ENCODE measurements around the gene GNLY.
"Not testable (repeated sequence)": the region's sequence is repeated elsewhere in the genome, so short reads cannot be mapped to it uniquely, and the experiment has no call there.

Gene GNLY

DNA sequence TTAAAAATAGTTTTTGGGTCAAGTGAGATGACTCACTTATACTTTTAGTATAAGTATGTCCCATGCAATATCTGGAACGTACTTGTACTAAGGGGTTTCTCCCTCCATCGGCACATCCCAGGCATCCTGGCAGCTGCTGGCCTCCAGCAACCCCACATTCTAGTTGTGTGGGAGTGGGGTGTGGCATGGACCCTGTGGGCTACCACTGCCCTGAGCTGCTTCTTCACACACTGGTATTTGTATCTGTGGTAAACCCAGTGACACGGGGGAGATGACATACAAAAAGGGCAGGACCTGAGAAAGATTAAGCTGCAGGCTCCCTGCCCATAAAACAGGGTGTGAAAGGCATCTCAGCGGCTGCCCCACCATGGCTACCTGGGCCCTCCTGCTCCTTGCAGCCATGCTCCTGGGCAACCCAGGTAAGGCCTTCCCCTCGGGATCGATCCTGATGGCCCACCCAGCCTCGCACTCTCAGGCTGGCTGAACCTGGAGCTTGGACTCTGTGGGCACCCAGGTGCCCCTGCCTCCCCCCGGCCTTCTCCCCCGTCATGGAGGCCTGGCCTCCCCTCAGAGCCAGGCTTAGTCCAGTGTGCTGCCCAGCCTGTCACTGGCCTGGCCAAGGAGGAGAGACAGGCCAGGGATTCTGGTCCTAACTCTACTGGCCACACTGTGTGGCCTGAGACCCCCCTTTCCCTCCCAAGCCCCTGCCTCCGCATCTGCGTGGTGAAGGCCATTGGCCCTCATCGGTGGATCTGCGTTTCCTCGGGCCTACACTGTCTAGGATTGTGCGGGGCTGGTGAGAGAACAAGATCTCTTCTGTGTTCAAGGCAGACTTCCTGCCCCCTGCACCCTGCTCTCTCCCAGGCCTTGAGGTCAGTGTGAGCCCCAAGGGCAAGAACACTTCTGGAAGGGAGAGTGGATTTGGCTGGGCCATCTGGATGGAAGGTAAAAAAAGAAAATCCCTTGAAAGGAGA is at the start of gene GNLY:
TSS of gene GNLY (plus strand) at position 307 of the 974 bp plus-strand sequence. CDS start at position 368, 61 bp downstream.
- no peak within 1 kb of the TSS for H3K4me3 ChIP-seq (ENCODE audit: low read depth, low read length)

DNA sequence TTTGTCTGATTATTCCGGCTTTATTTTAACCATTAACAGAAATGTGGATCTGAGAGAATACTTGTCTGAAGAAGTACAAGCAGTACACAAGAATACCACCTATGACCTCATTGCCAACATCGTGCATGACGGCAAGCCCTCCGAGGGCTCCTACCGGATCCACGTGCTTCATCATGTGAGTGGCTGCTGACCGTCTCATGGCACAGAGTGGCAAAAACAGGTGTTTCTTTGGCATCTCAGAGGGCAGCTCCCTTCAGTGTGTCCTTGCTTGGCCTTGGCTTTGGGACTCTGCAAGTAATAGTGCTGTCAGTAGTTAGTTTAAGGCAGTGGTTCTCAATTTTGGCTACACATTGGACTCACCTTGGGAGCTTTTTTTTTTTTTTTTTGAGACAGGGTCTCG is 49.2 kb upstream of the GNLY start:
- no peak overlapping the region for H3K4me3 ChIP-seq (ENCODE audit: low read depth, low read length)

DNA sequence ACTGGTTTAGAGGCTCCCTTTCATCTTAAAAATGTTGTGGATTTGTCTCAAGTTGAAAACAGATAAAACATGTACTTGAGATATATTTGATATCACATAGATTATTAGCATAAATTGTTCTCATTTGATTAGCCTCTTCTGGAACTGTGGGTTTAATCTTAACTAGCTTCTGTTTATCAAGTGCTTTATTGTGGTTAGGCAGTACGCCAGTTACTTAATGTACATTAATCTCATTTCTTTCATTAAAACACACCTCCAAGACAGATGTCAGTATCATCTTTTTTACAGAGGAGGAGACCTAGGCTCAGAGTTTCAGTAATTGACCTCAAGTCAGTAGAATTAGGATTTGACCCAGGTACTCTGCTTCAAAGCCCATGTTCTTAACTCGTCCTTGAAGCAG is 48.0 kb upstream of the GNLY start:
- H3K4me3 ChIP-seq (ENCODE audit: low read depth, low read length), result no peak overlapping the region

GRCh38 chr2:85647823-85648526 is 46.2 kb upstream of the GNLY start:
- H3K4me3 ChIP-seq (ENCODE audit: low read depth, low read length), result no peak overlapping the region

DNA sequence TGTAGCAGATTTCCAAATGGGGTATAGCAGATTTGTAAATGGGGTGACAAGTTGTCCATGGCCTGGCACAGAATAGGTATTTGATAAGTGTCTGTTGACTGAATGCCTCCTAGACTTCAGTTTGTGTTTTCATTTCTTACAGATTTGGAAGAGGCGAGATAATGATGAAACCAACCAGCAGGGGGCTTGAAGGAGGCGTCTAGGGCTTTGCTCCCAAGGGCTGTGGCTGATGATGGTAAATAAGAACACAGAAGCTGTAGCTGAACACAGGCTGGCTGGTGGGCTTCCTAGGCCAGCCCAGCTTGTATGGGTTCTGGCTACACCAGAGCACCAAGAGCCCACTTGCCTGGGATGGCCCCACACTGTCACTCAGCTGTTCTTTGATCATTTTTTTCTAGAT is 45.5 kb upstream of the GNLY start:
- H3K4me3 ChIP-seq (ENCODE audit: low read depth, low read length), result no peak overlapping the region

- no peak overlapping the region for H3K4me3 ChIP-seq (ENCODE audit: low read depth, low read length)
These were observed 44.7 kb upstream of the GNLY start for GRCh38 chr2:85649201-85650190.

DNA sequence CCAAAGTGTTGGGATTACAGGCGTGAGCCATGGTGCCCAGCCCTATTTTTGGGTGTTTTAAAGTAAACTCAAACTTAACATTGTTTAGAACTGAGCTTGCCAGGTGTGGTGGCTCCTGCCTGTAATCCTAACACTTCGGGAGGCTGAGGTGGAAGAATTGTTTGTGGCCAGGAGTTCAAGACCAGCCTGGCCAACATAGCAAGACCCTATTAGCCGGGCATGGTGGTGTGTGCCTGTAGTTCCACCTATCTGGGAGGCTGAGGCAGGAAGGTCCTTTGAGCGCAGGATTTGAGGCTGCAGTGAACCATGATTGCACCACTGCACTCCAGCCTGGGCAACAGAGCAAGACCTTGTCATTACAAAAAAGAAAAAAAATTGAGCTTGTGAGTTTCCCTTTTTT is 43.7 kb upstream of the GNLY start:
- no peak overlapping the region for H3K4me3 ChIP-seq (ENCODE audit: low read depth, low read length)

- no peak overlapping the region for H3K4me3 ChIP-seq (ENCODE audit: low read depth, low read length)
These were observed 43.1 kb upstream of the GNLY start for GRCh38 chr2:85651097-85651496.

DNA sequence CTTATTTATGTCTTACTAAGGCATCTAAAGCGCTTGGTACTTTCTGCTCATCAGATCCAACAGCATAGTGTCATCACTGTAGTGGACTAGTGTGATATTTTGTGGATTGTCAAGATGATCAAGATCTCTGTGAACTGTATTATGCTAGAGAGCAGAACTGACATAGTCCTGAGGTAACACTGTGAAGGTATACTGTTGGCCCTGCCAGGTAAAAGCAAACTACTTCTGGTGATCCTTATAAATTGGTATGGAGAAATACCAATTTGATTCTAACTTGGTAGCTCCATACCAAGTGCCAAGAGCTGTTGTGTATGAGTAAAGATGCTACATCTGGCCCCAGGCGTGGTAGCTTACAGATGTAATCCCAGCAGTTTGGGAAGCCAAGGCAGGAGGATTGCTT is 42.1 kb upstream of the GNLY start:
- no peak overlapping the region for H3K4me3 ChIP-seq (ENCODE audit: low read depth, low read length)

GRCh38 chr2:85653996-85654395 is 40.2 kb upstream of the GNLY start:
- no peak overlapping the region for H3K4me3 ChIP-seq (ENCODE audit: low read depth, low read length)

- no peak overlapping the region for H3K4me3 ChIP-seq (ENCODE audit: low read depth, low read length)
These were observed 38.2 kb upstream of the GNLY start for GRCh38 chr2:85655961-85656417.

DNA sequence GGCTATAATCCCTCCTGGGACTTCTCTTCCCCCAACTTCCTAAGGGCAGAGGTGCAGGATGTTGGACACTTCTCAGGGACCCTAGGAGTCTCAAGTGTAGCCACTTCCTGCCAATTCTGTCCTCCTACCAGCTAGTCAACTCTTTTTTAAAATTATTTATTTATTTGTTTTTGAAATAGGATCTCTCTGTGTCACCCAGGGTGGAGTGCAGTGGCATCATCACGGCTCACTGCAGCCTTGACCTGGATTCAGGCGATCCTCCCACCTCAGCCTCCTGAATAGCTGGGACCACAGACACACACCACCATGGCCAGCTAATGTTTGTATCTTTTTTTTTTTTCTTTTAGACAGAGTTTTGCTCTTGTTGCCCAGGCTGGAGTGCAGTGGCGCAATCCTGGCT is 37.7 kb upstream of the GNLY start:
- H3K4me3 ChIP-seq (ENCODE audit: low read depth, low read length), result no peak overlapping the region

DNA sequence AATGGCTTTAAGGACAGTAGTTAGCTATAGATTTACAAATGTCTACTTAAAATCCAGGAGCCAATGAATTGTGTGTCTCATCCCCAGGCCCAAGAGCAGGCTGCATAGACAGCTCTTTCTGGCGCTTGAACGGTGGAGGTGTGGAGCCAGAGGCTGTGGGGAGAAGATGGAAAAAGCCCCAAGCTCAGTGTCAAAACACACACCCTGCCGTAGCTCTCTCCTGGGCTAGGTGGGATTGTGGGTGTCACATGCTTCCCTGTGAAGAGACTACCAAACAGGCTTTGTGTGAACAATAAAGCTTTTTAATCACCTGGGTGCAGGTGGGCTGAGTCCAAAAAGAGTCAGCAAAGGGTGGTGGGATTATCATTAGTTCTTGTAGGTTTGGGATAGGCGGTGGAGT is 36.8 kb upstream of the GNLY start:
- H3K4me3 ChIP-seq (ENCODE audit: low read depth, low read length), result not testable (repeated sequence)

GRCh38 chr2:85659324-85659981 is 34.7 kb upstream of the GNLY start:
- no peak overlapping the region for H3K4me3 ChIP-seq (ENCODE audit: low read depth, low read length)

DNA sequence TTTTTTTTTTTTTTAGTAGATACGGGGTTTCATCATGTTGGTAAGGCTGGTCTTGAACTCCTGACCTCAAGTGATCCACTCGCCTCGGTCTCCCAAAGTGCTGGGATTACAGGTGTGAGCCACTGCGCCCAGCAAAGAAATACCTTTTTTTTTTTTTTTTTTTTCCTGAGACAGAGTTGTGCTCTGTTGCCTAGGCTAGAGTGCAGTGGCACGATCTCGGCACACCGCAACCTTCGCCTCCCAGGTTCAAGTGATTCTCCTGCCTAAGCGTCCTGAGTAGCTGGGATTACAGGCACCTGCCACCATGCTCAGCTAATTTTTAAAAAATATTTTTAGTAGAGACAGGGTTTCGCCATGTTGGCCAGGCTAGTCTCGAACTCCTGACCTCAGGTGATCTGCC is 33.9 kb upstream of the GNLY start:
- not testable (repeated sequence) for H3K4me3 ChIP-seq (ENCODE audit: low read depth, low read length)

- no peak overlapping the region for H3K4me3 ChIP-seq (ENCODE audit: low read depth, low read length)
These were observed 33.4 kb upstream of the GNLY start for GRCh38 chr2:85660725-85661124.

GRCh38 chr2:85661139-85661858 is 32.9 kb upstream of the GNLY start:
- no peak overlapping the region for H3K4me3 ChIP-seq (ENCODE audit: low read depth, low read length)

GRCh38 chr2:85662899-85663593 is 31.1 kb upstream of the GNLY start:
- no peak overlapping the region for H3K4me3 ChIP-seq (ENCODE audit: low read depth, low read length)

Data from iPS-11a (cell line).